ENCODE data around the gene FADS2.

The FADS2 gene

DNA sequence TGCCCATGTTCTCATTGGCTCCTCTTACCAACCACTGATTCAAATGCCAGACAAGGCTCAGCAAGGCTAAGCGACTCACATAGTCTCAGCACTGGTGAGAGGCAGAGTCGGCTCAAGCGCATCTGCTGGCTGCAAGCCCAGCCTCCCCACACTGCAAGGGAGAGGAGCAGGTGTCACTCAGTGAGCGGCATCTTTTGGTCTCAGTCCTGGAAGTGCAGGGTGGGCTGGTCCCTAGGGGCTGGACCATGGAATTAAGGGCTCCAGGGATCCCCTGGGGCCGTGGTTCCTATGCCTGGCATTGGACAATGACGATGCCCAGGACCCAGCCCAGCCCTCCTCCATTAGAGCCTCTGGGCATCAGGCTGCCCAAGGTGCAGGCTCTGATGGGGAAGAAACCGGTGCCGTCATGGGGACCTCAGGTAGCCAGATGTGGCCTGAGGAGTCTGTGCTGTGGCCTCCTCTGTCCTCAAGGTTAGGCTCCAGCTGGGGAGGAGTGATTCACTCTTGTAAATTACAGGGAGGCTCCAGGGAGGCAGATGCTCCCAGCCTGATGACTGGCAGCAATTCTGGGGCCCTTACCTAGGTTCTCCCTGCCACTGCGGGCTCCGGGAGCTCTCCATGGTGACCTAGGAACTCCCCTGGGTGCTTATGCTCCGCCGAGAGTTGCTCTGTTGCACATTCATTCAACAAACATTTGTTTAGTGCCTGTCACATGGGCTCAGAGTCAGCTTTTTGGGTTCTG, 28.0 kb downstream of the FADS2 start:
- no peaks in the 10 kb centered on the region for H3K4me1 ChIP-seq (ENCODE audit: low read length)
- TF ChIP-seq EZH2phosphoT487 (IDR thresholded peaks at IDR 0.05; ENCODE audit: low read depth): no peak
- H3K79me2 ChIP-seq (ENCODE audit: low read length): no peaks in the 10 kb centered on the region
- peaks cover 75% of the 10 kb centered on the region for H3K36me3 ChIP-seq (replicated peaks; ENCODE audit: low read depth, low read length)
- H3K9me3 ChIP-seq (ENCODE audit: insufficient read depth, low read length): no peaks in the 10 kb centered on the region
- no peak overlapping the region for H3K9ac ChIP-seq (ENCODE audit: low read length)
- no peak overlapping the region for H3K4me2 ChIP-seq (ENCODE audit: low read length)
- no peak overlapping the region for H3K4me3 ChIP-seq (ENCODE audit: low read length)
- no peak overlapping the region for H2AFZ ChIP-seq (ENCODE audit: low read depth, low read length)
- H3K27ac ChIP-seq (ENCODE audit: low read length): no peak overlapping the region
- H4K20me1 ChIP-seq (ENCODE audit: insufficient read depth, low read length): peaks cover 11% of the 10 kb centered on the region; the same call in 1 of the 2 replicates
- H3K27me3 ChIP-seq (ENCODE audit: low read depth, low read length): no peaks in the 10 kb centered on the region

DNA sequence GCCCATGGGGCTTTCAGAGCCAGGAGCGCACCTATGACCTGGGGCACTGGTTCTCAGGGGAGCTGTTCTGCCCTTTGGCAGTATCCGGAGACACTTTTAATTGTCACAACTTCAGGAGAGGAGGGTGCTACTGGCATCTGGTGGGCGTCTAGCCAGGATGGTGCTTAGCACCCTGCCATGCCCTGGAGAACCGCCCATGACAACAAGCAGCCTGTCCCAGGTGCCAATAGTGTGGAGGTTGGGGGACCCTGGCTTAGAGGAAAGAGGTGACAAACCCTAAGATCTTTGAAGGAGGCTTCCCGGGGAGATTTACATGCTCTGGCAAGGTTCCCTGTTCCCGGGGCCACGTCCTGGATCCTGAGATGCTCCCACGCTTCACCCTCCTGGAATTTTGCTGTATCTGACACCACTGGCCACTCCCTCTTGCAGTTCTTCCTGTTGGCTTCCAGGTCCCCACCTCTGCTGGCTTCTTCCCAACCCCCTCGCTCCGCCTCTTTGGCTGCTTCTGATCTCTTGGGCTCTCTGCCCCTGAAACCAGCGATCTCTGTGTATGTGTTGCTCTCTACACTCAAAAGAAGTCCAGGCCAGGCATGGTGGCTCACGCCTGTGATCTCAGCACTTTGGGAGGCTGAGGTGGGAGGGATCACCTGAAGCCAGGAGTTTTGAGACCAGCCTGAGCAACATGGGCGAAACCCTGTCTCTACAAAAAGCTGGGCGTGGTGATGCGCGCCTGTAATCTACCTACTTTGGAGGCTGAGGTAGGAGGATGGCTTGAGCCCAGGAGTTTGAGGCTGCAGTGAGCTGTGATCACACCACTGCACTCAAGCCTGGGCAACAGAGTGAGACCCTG, 32.2 kb downstream of the FADS2 start:
- Histone ChIP-seq H2AFZ (ENCODE audit: low read depth, low read length) (no peak overlapping the region), H3K4me3 (ENCODE audit: low read length) (no peak overlapping the region), H3K36me3 (replicated peaks; ENCODE audit: low read depth, low read length) (peaks cover 72% of the 10 kb centered on the region), H3K79me2 (ENCODE audit: low read length) (no peaks in the 10 kb centered on the region), H3K9me3 (ENCODE audit: insufficient read depth, low read length) (no peaks in the 10 kb centered on the region), H3K4me1 (ENCODE audit: low read length) (no peaks in the 10 kb centered on the region), H3K27me3 (ENCODE audit: low read depth, low read length) (no peaks in the 10 kb centered on the region), H3K4me2 (ENCODE audit: low read length) (no peak overlapping the region), H4K20me1 (ENCODE audit: insufficient read depth, low read length) (peaks cover 12% of the 10 kb centered on the region; the same call in 1 of the 2 replicates), H3K9ac (ENCODE audit: low read length) (no peak overlapping the region), H3K27ac (ENCODE audit: low read length) (no peak overlapping the region)
- TF ChIP-seq EZH2phosphoT487 (IDR thresholded peaks at IDR 0.05; ENCODE audit: low read depth): no peak
- TF ChIP-seq, protein P1, sequence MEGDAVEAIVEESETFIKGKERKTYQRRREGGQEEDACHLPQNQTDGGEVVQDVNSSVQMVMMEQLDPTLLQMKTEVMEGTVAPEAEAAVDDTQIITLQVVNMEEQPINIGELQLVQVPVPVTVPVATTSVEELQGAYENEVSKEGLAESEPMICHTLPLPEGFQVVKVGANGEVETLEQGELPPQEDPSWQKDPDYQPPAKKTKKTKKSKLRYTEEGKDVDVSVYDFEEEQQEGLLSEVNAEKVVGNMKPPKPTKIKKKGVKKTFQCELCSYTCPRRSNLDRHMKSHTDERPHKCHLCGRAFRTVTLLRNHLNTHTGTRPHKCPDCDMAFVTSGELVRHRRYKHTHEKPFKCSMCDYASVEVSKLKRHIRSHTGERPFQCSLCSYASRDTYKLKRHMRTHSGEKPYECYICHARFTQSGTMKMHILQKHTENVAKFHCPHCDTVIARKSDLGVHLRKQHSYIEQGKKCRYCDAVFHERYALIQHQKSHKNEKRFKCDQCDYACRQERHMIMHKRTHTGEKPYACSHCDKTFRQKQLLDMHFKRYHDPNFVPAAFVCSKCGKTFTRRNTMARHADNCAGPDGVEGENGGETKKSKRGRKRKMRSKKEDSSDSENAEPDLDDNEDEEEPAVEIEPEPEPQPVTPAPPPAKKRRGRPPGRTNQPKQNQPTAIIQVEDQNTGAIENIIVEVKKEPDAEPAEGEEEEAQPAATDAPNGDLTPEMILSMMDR (IDR thresholded peaks at IDR 0.05; ENCODE audit: low read depth, low read length): no peak

DNA sequence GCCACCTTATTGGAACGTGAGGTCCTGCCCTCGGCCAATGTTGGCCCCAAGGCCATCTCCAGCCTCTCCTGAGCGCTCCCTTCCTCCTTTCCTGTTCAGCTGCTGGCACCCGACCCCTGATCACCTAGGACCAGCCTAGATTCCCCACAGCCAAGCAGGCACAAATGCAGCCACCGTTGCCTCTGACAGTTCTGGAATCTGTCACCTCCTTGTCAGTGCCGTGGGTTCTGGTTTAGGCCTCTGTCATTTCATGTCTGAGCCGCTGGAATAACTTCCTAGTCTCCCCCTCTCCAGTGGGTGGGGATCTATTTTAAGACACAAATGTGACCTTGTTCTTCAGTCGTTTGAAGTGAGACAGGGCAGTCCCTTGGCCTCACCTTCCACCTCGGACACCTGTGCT, 33.5 kb downstream of the FADS2 start:
- no peak overlapping the region for H3K9ac ChIP-seq (ENCODE audit: low read length)
- H3K79me2 ChIP-seq (ENCODE audit: low read length): no peaks in the 10 kb centered on the region
- H3K9me3 ChIP-seq (ENCODE audit: insufficient read depth, low read length): no peaks in the 10 kb centered on the region
- H3K27ac ChIP-seq (ENCODE audit: low read length): no peak overlapping the region
- H4K20me1 ChIP-seq (ENCODE audit: insufficient read depth, low read length): peaks cover 15% of the 10 kb centered on the region
- H3K4me2 ChIP-seq (ENCODE audit: low read length): no peak overlapping the region
- no peaks in the 10 kb centered on the region for H3K27me3 ChIP-seq (ENCODE audit: low read depth, low read length)
- TF ChIP-seq EZH2phosphoT487 (IDR thresholded peaks at IDR 0.05; ENCODE audit: low read depth): no peak
- TF ChIP-seq, protein P1 (IDR thresholded peaks at IDR 0.05; ENCODE audit: low read depth, low read length): no peak
- peaks cover 73% of the 10 kb centered on the region for H3K36me3 ChIP-seq (replicated peaks; ENCODE audit: low read depth, low read length)
- H2AFZ ChIP-seq (ENCODE audit: low read depth, low read length): no peak overlapping the region
- no peaks in the 10 kb centered on the region for H3K4me1 ChIP-seq (ENCODE audit: low read length)
- H3K4me3 ChIP-seq (ENCODE audit: low read length): no peak overlapping the region

DNA sequence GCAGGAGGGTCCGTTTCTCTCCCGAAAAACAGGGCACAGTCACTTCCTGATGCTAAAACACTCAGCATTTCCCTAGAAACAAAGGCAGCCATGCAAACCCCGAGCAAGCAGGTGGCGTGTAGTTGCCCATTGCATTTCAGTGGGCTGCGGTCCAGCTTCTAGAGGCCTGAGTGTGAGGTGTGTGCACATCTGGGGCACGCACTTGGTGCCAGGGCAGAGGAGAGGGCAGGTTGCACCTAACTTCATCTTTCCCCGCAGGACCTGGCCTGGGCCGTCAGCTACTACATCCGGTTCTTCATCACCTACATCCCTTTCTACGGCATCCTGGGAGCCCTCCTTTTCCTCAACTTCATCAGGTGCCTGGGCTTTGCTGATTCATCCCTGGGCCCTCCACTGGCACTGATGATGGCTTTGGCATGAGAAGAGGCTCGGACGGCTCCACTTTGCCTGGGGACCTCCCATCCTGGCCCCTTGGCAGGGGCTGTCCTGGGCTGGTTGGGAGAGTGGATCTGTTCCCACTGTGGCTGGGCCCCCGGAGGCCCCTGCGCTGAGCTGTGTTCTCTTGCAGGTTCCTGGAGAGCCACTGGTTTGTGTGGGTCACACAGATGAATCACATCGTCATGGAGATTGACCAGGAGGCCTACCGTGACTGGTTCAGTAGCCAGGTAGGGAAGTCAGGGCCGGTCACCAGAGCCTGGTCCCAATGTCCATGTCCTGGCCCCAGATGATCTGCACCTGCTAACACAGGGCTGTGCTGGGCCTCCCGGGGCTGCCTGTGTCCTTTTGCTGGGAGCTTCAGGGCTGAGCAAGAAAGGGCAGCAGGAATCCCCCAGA, 34.8 kb downstream of the FADS2 start:
- Histone ChIP-seq H3K9me3 (ENCODE audit: insufficient read depth, low read length) (no peaks in the 10 kb centered on the region), H3K4me1 (ENCODE audit: low read length) (no peaks in the 10 kb centered on the region), H4K20me1 (ENCODE audit: insufficient read depth, low read length) (peaks cover 10% of the 10 kb centered on the region; the same call in 1 of the 2 replicates), H3K27ac (ENCODE audit: low read length) (no peak overlapping the region), H2AFZ (ENCODE audit: low read depth, low read length) (no peak overlapping the region), H3K36me3 (replicated peaks; ENCODE audit: low read depth, low read length) (peaks cover 62% of the 10 kb centered on the region), H3K9ac (ENCODE audit: low read length) (no peak overlapping the region), H3K4me2 (ENCODE audit: low read length) (no peak overlapping the region), H3K79me2 (ENCODE audit: low read length) (no peaks in the 10 kb centered on the region), H3K4me3 (ENCODE audit: low read length) (no peak overlapping the region), H3K27me3 (ENCODE audit: low read depth, low read length) (no peaks in the 10 kb centered on the region)
- no peak for TF ChIP-seq EZH2phosphoT487 (IDR thresholded peaks at IDR 0.05; ENCODE audit: low read depth)
- TF ChIP-seq, protein P1 (IDR thresholded peaks at IDR 0.05; ENCODE audit: low read depth, low read length): no peak

All from OCI-LY3 (cell line).